ENCODE measurements around the gene TMEM17. TPM values are rescaled to one million over a fixed set of nuclear protein-coding genes. Genes with fewer than 3 reads are reported as not detected.
"Not testable (repeated sequence)": the region's sequence is repeated elsewhere in the genome, so short reads cannot be mapped to it uniquely, and the experiment has no call there.

The TMEM17 gene
- total and polyA plus RNA-seq, 2 donors = 1.6 to 2.6 TPM

DNA sequence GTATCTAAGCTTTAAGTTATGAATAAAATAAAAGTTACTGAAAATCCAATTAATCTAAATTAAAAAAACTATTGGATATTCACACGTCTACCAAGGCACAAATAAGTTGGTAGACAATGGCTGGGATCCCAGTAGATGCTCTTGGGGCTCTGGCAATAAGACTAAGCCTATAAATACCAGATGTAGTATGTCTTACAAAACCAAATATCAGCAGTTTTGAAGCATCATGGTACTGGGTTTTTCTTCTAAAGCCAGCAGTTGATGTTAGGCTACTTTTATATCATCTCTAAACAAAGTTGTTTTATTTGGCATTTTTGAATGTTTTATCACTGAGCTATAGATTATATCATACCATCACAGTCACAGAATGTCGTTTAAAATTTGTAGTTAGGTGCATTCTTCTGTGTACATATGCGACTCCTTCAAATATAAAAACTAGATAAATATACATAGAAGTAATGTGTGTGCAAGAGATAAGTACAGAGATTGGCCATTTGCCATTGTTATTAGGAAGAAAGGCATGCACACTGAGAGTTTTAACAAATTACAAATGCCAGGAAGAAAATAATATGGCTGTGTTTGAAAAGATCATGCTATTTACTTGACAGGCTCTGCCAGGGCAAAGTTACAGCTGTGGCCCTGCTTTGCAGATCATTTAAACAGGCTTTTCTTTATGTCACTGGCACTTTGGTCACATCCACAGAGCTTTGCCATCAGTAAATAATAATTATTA lies 21.6 kb upstream of the TMEM17 start:
- DNase-seq (ENCODE audit: extremely low spot score) = no peak
- Histone ChIP-seq H3K4me3 (ENCODE audit: low read depth, low read length) (no peak overlapping the region), H3K36me3 (ENCODE audit: insufficient read depth) (no peaks in the 10 kb centered on the region)

DNA sequence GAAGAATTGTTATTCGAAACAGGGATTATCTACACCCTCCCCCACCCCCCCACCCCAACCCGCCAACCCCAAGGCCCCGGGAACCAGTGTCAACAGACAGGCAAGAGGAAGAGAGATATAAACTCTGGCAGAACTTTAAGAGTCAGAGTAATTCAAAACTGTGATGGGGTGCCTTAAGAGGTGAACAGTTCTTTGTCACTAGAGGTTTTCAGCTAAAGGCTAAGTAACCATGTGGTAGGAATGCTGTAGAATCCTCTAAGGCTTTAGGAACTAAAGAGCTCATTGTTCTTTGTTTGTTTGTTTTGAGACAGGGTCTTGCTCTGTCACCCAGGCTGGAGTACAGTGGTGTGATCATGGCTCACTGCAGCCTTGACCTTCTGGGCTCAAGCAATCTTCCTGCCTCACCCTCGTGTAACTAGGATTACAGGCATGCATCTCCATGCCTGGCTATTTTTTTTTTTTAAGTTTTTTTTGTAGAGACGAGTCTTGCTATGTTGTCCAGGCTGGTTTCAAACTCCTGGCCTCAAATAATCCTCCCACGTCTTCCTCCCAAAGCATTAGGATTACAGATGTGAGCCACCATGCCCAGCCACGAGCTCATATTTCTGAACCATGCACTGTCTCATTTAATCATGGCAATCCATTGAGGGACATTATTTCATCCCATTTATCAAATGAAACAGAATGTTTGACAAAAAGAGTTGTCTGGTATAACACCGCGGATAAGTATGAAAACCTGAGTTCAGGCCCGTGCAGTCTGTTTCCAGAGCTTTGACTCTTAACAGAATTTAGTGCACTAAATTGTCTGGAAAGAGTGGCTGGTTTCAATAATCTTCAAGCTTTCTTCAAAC lies 20.8 kb upstream of the TMEM17 start:
- H3K27ac ChIP-seq (ENCODE audit: low read depth) = no peak overlapping the region
- no peak for DNase-seq (ENCODE audit: extremely low spot score)
- WGBS = 65% methylated on average over 10 of the region's 10 CpGs
- no peaks in the 10 kb centered on the region for H3K36me3 ChIP-seq (ENCODE audit: insufficient read depth)
- H3K4me3 ChIP-seq (ENCODE audit: low read depth, low read length) = no peak overlapping the region
- no peaks in the 10 kb centered on the region for H3K4me1 ChIP-seq (ENCODE audit: insufficient read depth)

More for the DNA sequence above, 21.6 kb upstream of the TMEM17 start:
- WGBS = 43% methylated on average over 3 of the region's 3 CpGs
- H3K27ac ChIP-seq (ENCODE audit: low read depth) = no peak overlapping the region
- no peaks in the 10 kb centered on the region for H3K4me1 ChIP-seq (ENCODE audit: insufficient read depth)

DNA sequence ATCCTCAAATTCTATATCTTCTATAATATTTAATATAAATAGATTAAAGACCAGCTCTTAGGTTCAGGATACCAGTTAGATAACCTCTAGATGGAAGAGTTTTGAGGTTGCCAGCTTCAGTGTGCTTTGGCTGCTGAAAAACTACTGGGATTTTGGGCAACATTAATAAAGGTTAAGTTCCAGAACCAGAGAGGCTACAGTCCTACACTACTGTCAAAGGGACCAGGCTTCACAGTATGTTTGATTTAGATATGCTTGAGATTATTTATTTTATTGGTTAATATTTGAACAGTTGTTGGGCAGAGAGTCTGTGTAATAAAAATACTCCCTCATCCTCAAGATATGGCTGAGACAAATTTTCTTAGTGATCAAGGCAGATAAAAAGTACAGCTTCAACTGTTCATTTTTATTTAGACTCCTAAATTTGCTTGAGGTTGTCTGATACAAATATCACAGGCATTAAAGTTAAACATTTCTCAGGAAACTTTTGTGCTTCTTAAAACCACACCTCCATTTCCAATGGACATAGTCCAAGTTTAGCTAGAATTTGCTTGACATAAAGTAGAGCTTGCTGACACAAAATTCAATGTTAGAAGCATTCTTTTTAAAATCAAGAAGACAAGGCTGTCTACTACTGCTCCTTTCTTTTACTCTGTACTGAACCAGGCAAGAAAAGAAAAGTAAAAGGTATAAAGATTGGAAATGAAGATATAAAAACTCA lies 19.7 kb upstream of the TMEM17 start:
- Histone ChIP-seq H3K27ac (ENCODE audit: low read depth) (no peak overlapping the region), H3K36me3 (ENCODE audit: insufficient read depth) (no peaks in the 10 kb centered on the region), H3K4me3 (ENCODE audit: low read depth, low read length) (no peak overlapping the region), H3K4me1 (ENCODE audit: insufficient read depth) (no peaks in the 10 kb centered on the region)
- no peak for DNase-seq (ENCODE audit: extremely low spot score)

DNA sequence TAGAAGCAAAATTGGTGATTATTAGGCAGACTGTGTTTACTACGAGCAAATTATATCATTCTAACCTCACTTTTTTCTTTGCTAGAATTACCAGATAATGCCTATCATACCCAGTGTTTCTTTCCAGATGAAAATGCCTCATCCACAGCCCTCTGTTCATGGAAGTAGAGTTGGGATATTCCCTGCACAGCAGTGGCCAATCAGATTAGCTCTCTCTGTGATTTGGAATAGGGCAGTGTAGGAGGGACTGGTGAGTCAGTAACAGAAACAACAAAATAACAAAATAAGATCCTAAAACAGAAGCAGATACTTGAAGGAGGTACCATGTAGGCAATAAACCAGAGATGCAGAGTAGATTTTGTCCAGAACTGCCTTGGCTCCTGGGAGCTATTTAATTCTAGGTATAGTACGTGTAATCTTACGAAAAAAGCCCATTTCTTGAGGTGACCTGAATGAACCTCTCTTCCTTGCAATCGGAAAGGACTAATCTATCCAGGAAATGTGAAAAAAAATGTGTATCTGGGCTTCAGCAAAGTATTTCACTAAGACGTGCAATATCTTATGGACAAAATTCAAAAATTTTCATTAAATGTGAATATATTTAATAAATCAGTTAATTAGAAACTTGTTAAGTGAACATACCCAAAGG lies 18.4 kb upstream of the TMEM17 start:
- H3K4me3 ChIP-seq (ENCODE audit: low read depth, low read length) = no peak overlapping the region
- DNase-seq (ENCODE audit: extremely low spot score) = no peak
- H3K27ac ChIP-seq (ENCODE audit: low read depth) = no peak overlapping the region
- H3K36me3 ChIP-seq (ENCODE audit: insufficient read depth) = no peaks in the 10 kb centered on the region
- H3K4me1 ChIP-seq (ENCODE audit: insufficient read depth) = no peaks in the 10 kb centered on the region
- 81% methylated on average over 5 of the region's 5 CpGs for WGBS

DNA sequence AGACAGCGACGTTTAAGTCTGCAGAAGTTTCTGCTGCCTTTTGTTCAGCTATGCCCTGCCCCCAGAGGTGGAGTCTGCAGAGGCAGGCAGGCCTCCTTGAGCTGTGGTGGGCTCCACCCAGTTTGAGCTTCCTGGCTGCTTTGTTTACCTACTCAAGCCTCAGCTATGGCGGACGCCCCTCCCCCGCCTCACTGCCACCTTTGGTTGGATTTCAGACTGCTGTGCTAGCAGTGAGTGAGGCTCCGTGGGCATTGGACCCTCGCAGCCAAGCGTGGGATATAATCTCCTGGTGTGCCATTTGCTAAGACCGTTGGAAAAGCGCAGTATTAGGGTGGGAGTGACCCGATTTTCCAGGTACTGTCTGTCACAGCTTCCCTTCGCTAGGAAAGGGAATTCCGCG lies 15.1 kb upstream of the TMEM17 start:
- not testable (repeated sequence) for H3K36me3 ChIP-seq (ENCODE audit: insufficient read depth); H3K4me1 ChIP-seq (ENCODE audit: insufficient read depth)

DNA sequence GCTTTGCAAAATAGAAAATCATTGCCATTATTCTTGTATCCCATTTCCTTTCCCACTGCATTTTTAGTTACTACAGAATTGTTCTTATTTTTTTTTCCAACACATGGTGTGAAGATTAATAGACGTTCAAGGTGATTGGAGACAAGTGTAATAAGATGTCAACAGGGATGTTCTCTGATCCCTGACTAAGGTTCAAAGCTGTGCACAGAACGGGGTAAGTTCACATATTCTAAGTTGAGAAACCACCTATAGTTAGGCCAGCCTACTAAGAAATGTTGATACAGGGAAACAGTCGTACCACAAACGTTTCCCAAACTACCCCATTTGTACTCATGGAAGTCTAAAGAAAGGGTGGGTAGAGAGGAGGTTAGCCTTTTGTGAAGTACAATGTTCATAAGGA lies 6.4 kb upstream of the TMEM17 start:
- 84% methylated on average over 4 of the region's 4 CpGs for WGBS
- no peak for DNase-seq (ENCODE audit: extremely low spot score)
- Histone ChIP-seq H3K27ac (ENCODE audit: low read depth) (no peak overlapping the region), H3K4me3 (ENCODE audit: low read depth, low read length) (no peak overlapping the region), H3K4me1 (ENCODE audit: insufficient read depth) (no peaks in the 10 kb centered on the region), H3K36me3 (ENCODE audit: insufficient read depth) (no peaks in the 10 kb centered on the region)

More for the DNA sequence above, 15.1 kb upstream of the TMEM17 start:
- not testable (repeated sequence) for H3K27ac ChIP-seq (ENCODE audit: low read depth); H3K4me3 ChIP-seq (ENCODE audit: low read depth, low read length); DNase-seq (ENCODE audit: extremely low spot score)
- WGBS = 91% methylated on average over 14 of the region's 14 CpGs

DNA sequence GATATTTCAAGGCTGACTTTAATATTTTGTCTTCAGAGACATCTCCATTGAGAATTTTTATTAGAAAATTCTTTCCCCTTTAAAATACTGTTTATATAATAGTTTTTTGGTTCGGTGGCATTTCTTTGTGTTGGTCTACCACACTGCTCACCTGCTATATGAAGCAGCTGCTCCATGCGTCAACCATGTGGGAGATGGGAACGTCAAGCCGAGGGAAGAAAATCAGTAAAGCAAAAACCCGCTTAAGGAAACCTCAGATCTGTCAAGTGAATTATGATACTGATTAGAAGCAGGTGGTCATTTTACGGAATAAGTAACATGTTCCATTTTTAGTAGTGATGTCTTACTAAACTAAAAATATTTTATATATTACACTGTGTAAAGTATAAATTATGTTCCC lies 5.6 kb upstream of the TMEM17 start:
- Histone ChIP-seq H3K4me1 (ENCODE audit: insufficient read depth) (no peaks in the 10 kb centered on the region), H3K36me3 (ENCODE audit: insufficient read depth) (no peaks in the 10 kb centered on the region), H3K27ac (ENCODE audit: low read depth) (no peak overlapping the region), H3K4me3 (ENCODE audit: low read depth, low read length) (no peak overlapping the region)
- no peak for DNase-seq (ENCODE audit: extremely low spot score)
- 58% methylated on average over 6 of the region's 6 CpGs for WGBS

DNA sequence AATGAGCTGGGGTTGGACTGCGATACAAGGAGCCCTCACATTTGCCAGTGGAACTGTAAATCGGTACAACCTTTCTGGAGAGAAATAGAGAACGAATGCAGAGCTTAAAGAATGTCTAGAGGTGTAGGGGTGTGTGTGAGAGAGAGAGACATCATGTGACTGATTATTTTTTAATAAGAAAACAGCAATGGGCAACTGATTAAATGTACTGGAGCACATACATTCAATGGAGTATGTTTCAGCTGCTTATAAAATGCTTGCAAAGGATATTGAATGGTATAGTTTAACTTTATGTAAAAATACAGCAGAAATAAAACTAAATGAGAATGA lies 391 bp upstream of the TMEM17 start:
- no peaks in the 10 kb centered on the region for H3K36me3 ChIP-seq (ENCODE audit: insufficient read depth)
- H3K4me1 ChIP-seq (ENCODE audit: insufficient read depth) = no peaks in the 10 kb centered on the region
- 1% methylated on average over 3 of the region's 3 CpGs for WGBS
- DNase-seq (ENCODE audit: extremely low spot score) = no peak
- H3K27ac ChIP-seq (ENCODE audit: low read depth) = peak overlapping the region; percentile 83
- H3K4me3 ChIP-seq (ENCODE audit: low read depth, low read length) = peak overlapping the region; percentile 52

DNA sequence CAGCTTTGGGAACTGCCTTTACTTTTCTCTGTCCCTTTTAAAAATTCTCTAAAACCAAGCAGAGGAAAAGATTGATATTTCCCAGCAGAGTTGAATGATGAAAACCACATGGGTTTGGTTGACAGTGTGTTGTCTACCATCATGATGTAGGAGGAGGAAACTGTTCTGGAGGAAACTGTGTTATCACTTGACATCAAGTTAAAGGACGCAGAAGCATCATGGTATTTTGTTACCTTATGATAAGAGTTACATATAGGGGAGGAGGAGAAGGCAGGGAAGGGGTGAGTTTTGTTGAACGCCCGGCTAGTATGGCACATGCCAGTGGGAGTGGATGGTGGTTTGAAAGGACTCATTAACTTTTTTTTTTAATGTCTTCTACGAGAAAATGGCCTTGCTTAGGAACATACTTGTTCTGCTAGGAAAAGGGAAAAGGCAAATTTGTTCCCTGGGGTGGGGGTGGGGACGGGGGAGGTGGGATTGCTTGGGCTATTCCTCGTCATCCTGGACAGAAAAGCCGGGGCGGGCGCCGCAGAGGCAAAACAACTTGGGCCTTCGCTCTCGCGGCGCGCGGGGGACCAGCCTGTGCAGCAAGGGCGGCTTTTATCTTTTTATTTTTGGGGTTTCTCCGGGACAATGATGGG lies 766 bp downstream of the TMEM17 start:
- Histone ChIP-seq H3K27ac (ENCODE audit: low read depth) (peak overlapping the region; percentile 83), H3K4me3 (ENCODE audit: low read depth, low read length) (peak overlapping the region; percentile 52), H3K4me1 (ENCODE audit: insufficient read depth) (no peaks in the 10 kb centered on the region), H3K36me3 (ENCODE audit: insufficient read depth) (no peaks in the 10 kb centered on the region)
- no peak for DNase-seq (ENCODE audit: extremely low spot score)
- 15% methylated on average over 18 of the region's 18 CpGs for WGBS

DNA sequence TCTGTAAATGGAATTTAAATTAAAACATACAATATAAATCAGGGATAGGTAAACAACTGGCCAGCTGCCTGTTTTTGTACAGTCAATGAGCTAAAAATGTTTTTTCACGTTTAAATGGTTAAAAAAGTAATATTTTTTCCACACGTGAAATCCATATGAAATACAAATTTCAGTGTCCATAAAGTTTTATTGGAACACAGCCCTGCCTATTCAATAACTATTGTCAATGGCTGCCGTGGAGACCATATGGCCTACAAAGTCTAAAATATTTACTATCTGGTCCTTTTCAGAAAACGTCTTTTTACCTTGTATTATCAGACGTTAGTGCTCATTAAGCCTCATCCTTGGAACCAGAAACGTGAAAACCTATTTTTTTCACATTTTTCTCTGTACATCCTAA lies 1.3 kb downstream of the TMEM17 start:
- no peaks in the 10 kb centered on the region for H3K36me3 ChIP-seq (ENCODE audit: insufficient read depth)
- no peak overlapping the region for H3K4me3 ChIP-seq (ENCODE audit: low read depth, low read length)
- WGBS = 92% methylated on average over 6 of the region's 6 CpGs
- no peak overlapping the region for H3K27ac ChIP-seq (ENCODE audit: low read depth)
- DNase-seq (ENCODE audit: extremely low spot score) = no peak
- H3K4me1 ChIP-seq (ENCODE audit: insufficient read depth) = no peaks in the 10 kb centered on the region

DNA sequence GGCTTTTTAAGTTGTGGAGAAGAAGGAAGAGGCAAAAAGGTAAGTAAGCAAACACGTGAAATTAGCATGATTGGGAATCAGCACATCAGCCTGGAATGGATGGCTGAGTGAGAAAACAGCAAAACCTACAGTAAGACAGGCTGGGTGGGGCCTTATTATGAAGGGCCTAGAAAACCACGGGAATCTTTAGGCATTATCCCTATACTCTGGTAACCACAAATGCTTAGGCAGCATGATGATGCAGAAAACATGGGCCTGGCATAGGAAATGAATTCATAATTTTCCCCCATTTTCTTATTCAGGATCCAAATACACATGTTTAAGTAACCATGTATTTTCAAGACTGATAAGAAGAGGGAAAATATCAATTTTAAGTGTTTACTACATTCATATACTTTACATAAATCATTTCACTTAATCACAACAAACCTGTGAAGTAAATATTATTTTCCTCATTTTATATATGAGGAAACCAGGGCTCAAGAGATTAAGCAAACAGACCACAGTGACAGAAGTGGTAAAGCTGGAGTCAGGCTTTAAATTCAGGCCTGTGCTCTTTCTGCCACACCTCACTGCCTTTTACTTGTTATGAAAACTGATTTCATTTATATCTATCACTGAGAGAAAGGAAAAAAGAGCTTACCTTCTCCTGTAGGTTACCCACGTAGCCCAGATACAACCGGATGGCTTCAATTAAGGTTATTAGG lies 4.0 kb downstream of the TMEM17 start:
- Histone ChIP-seq H3K4me1 (ENCODE audit: insufficient read depth) (no peaks in the 10 kb centered on the region), H3K36me3 (ENCODE audit: insufficient read depth) (no peaks in the 10 kb centered on the region), H3K4me3 (ENCODE audit: low read depth, low read length) (no peak overlapping the region), H3K27ac (ENCODE audit: low read depth) (no peak overlapping the region)
- no peak for DNase-seq (ENCODE audit: extremely low spot score)
- 71% methylated on average over 4 of the region's 4 CpGs for WGBS

DNA sequence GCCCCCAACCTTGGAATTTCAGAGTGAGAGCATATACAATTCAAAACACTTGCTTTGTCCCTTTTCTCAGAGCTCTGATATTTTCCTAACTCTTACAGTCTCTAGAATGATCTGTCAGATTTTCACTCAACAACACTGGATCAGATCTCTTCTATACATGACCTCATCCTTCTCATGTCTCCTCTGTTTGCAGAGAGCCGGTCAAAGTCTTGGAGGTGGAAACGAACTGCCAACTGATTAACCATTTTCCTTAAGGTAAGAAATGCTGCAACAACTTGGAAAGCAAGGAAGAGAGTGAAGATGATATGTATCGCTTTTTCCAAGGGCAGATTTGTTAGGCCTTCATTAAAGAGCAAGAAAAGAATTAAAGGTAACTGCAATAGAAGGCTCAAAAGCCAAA lies 4.9 kb downstream of the TMEM17 start:
- 91% methylated on average over 3 of the region's 3 CpGs for WGBS
- no peak for DNase-seq (ENCODE audit: extremely low spot score)
- no peak overlapping the region for H3K27ac ChIP-seq (ENCODE audit: low read depth)
- H3K4me3 ChIP-seq (ENCODE audit: low read depth, low read length) = no peak overlapping the region
- no peaks in the 10 kb centered on the region for H3K36me3 ChIP-seq (ENCODE audit: insufficient read depth)
- no peaks in the 10 kb centered on the region for H3K4me1 ChIP-seq (ENCODE audit: insufficient read depth)
